Natural killer cell treated with Interleukin-12 subunit alpha and Interleukin-12 subunit beta and Interleukin-15 and Interleukin-18, amount 100 ng/mL, for 72 hours (primary cell): ENCODE data around the gene KCTD1. TPM values are rescaled to one million over a fixed set of nuclear protein-coding genes. Genes with fewer than 3 reads are reported as not detected.
A peak's percentile ranks its signal among the peaks of the same experiment; 100 is the strongest.

Source experiments
- ATAC-seq, 2 donors: fragments of 150-1000 bp; cut with Tn5 transposase in 1 of 2; sonication (Bioruptor Pico), chemical (Tn5 transposase) in 1 of 2; 2 replicates each; pipeline ENCODE4 v1.10.0; 2021
- DNase-seq: peaks from one replicate; pipeline ENCODE4 v3.0.0; 2022; ENCODE audit warnings: low spot score
- H3K27ac Mint-ChIP-seq, 2 donors: 1 replicate in 1 of 2; 2 replicates in 1 of 2; pipeline ENCODE4 v1.8.0; 2022; ENCODE audit warnings: mixed read lengths in 2 of 2, mild to moderate bottlenecking in 1 of 2, moderate library complexity in 1 of 2
- H3K27me3 Mint-ChIP-seq, 2 donors: 1 replicate in 1 of 2; 2 replicates in 1 of 2; pipeline ENCODE4 v1.8.0; 2022; ENCODE audit warnings: mixed read lengths in 2 of 2
- H3K36me3 Mint-ChIP-seq: one replicate; pipeline ENCODE4 v1.8.0; 2022; ENCODE audit warnings: mixed read lengths
- H3K4me1 Mint-ChIP-seq, 2 donors: 1 replicate in 1 of 2; 2 replicates in 1 of 2; pipeline ENCODE4 v1.8.0; 2022; ENCODE audit warnings: low read depth in 2 of 2, mixed read lengths in 2 of 2, mild to moderate bottlenecking in 1 of 2
- H3K4me3 Mint-ChIP-seq: one replicate; pipeline ENCODE4 v1.8.0; 2022; ENCODE audit warnings: mixed read lengths
- H3K9me3 Mint-ChIP-seq: 2 replicates; pipeline ENCODE4 v1.8.0; 2022; ENCODE audit warnings: mixed read lengths
- total RNA-seq, 2 donors: library from RNA; stranded (reverse); gene quantifications; one replicate each; pipeline ENCODE4 v1.2.3, GENCODE V29; 2022

Gene KCTD1
- total RNA-seq, 2 donors from 2014 or later = 4.0 to 4.5 TPM

- H3K4me1 Mint-ChIP-seq = peaks cover 11 to 19% of the 10 kb centered on the region in 2 donors
- H3K27me3 Mint-ChIP-seq = no peaks in the 10 kb centered on the region
- no peak overlapping the region for H3K4me3 Mint-ChIP-seq
- DNase-seq = no peak
- H3K36me3 Mint-ChIP-seq = no peaks in the 10 kb centered on the region
- ATAC-seq = no peak
- H3K27ac Mint-ChIP-seq = no peak overlapping the region
- no peaks in the 10 kb centered on the region for H3K9me3 Mint-ChIP-seq
Observed at GRCh38 chr18:26491194-26491816, 57.0 kb downstream of the KCTD1 start.

DNA sequence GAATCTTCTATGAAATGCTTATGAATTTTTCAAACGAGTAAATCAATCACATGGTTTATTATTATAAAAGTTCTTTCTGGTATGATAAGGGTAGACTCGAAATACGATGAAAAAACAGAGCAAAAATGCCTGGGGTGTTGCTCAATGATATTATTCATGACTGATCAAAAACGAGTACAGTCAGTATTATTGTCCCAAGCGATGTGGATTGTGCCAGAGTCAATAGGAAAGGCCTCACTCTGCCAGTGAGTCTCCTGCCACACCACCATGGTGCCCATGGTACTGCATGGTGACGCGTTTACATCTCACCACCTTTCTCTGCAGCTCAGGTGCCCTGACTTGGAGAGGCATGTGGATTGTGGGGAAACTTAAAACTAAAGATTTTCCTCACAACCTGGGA, 58.5 kb downstream of the KCTD1 start:
- no peaks in the 10 kb centered on the region for H3K36me3 Mint-ChIP-seq
- H3K9me3 Mint-ChIP-seq = no peaks in the 10 kb centered on the region
- H3K27me3 Mint-ChIP-seq = no peaks in the 10 kb centered on the region
- no peak for ATAC-seq
- H3K4me1 Mint-ChIP-seq = peaks cover 11 to 19% of the 10 kb centered on the region in 2 donors
- no peak overlapping the region for H3K4me3 Mint-ChIP-seq
- no peak for DNase-seq
- H3K27ac Mint-ChIP-seq = no peak overlapping the region

DNA sequence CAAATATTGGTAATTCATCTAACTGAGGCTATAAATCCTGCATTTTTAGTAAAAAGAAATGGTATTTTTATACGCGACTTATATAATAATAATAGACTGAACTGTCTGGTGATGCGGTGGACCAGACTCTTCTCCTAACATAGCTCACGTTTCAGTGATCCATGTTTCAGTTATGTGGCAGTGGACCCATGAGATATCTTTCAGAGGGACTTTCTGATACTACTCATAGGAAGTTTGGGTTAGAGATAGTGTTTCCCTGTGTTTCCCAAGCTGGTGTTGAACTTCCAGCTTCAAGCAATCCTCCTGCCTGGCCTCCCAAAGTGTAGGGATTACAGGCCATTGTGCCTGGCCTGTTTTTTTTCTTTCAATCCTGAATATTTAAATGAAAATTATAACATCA, 59.2 kb downstream of the KCTD1 start:
- ATAC-seq (no peak), DNase-seq (no peak)
- no peaks in the 10 kb centered on the region for H3K27me3 Mint-ChIP-seq
- no peaks in the 10 kb centered on the region for H3K9me3 Mint-ChIP-seq
- H3K36me3 Mint-ChIP-seq = no peaks in the 10 kb centered on the region
- H3K27ac Mint-ChIP-seq = no peak overlapping the region
- H3K4me3 Mint-ChIP-seq = no peak overlapping the region
- H3K4me1 Mint-ChIP-seq = peaks cover 11 to 19% of the 10 kb centered on the region in 2 donors

DNA sequence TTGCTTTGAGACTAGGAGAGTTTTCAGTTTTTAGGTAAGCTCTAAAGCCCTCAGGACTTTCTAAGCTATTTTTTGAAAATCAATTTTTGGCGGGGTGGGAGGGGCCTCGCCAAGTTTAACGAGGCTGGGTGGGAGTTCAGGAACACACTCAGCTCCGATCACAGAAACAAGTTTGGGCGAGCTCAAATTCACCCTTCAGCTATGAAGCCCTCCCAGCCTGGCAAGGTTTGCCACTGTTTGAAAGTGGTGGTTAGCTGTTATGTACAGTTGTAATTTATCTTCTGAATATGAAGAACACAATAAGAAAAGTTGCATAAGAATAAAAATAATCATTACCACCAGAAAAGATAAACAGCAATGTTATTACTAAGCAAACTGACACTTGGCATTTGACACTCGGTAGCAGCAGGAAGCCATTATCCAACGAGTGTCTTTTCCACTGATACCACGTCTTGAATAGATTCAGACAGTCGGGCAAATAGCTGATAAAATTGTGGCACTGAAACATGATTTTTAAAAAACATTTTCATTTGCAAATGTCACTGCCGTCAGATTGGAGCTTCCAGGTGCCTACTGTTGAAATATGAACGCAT, 59.8 kb downstream of the KCTD1 start:
- peaks cover 8 to 19% of the 10 kb centered on the region in 2 donors for H3K4me1 Mint-ChIP-seq
- no peak overlapping the region for H3K27ac Mint-ChIP-seq
- no peaks in the 10 kb centered on the region for H3K9me3 Mint-ChIP-seq
- DNase-seq (no peak), ATAC-seq (no peak)
- no peak overlapping the region for H3K4me3 Mint-ChIP-seq
- H3K27me3 Mint-ChIP-seq = no peaks in the 10 kb centered on the region
- no peaks in the 10 kb centered on the region for H3K36me3 Mint-ChIP-seq

DNA sequence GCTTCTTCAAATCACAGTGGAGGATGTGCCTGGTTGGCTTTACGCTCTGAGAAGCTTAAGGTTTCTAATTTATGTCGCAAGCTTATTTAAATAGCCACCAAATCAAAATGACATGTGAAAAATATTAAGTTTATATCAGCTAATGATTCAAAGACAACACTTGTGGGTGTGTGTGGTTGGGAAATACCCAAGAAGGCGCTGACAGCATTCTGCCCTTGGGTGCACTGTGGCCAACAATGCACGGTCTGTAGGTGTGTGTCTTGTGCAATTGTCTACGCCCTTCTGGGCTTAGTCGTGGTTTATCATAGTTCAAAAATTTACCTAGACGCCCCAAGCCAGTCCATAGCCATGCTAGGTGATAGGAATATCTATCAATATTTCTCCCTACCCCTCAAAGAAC, 60.9 kb downstream of the KCTD1 start:
- ATAC-seq (peak; percentile 91 to 92), DNase-seq (no peak)
- Mint-ChIP-seq H3K9me3 (no peaks in the 10 kb centered on the region), H3K4me1 (peaks cover 3 to 13% of the 10 kb centered on the region in 2 donors), H3K4me3 (no peak overlapping the region), H3K36me3 (no peaks in the 10 kb centered on the region), H3K27me3 (no peaks in the 10 kb centered on the region), H3K27ac (peak overlapping the region in 1 of 2 donors; percentile 25)

- H3K27me3 Mint-ChIP-seq = no peaks in the 10 kb centered on the region
- H3K4me3 Mint-ChIP-seq = no peak overlapping the region
- H3K4me1 Mint-ChIP-seq = peaks cover 3 to 13% of the 10 kb centered on the region in 2 donors
- DNase-seq (no peak), ATAC-seq (no peak)
- no peaks in the 10 kb centered on the region for H3K36me3 Mint-ChIP-seq
- H3K9me3 Mint-ChIP-seq = no peaks in the 10 kb centered on the region
- no peak overlapping the region for H3K27ac Mint-ChIP-seq
Observed at GRCh38 chr18:26483633-26484032, 64.7 kb downstream of the KCTD1 start.

GRCh38 chr18:26482569-26482968, 65.8 kb downstream of the KCTD1 start:
- peaks cover 3 to 6% of the 10 kb centered on the region in 2 donors for H3K4me1 Mint-ChIP-seq
- ATAC-seq (no peak), DNase-seq (no peak)
- no peaks in the 10 kb centered on the region for H3K9me3 Mint-ChIP-seq
- H3K36me3 Mint-ChIP-seq = no peaks in the 10 kb centered on the region
- no peak overlapping the region for H3K27ac Mint-ChIP-seq
- H3K27me3 Mint-ChIP-seq = no peaks in the 10 kb centered on the region
- H3K4me3 Mint-ChIP-seq = no peak overlapping the region

DNA sequence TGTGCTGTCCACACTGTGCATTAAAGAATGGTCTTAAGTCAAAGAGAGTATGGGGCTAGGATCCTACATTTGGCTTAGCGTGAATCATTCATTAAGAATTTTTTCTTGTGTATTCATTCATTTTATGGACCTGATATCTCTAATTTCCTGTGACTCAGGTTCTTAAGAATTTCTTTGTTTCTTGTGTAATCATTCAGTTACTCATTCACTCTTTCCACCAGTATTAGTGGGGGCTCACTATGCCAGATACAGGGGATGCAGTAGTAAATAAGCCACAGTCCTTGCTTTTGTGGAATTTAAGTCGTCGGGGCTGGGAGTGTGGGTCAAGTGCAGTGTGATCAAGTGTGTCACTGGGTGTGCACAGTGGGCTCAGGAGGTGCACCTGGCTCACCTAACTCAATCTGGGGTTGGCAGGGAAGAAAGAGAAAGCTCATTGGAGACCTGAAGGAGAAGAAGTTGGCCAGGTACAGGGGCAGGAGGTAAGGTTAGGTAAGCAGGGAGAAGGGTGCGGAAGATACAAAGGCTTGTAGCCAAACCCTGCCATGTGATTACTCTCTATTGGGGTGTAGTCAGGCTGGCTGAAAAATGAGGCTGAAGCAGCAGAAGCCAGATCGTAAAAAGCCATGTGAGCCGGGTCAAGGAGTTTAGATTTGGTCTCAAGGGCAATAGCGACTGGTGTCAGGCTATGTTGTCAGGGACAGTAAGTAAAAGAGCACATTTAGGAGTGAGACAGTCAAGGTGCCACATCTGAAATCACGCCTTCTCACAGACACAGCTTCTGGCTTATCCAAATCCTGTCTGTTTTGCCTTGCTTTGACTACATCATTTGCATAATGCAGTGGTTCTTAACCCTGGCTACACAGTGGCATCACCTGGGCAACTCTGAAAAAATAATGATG, 67.2 kb downstream of the KCTD1 start:
- Mint-ChIP-seq H3K36me3 (no peaks in the 10 kb centered on the region), H3K4me3 (no peak overlapping the region), H3K27me3 (no peaks in the 10 kb centered on the region), H3K9me3 (no peaks in the 10 kb centered on the region), H3K4me1 (no peaks in the 10 kb centered on the region), H3K27ac (no peak overlapping the region)
- DNase-seq (no peak), ATAC-seq (peak; percentile 32 to 36)

GRCh38 chr18:26479681-26480079, 68.7 kb downstream of the KCTD1 start:
- ATAC-seq (no peak), DNase-seq (no peak)
- Mint-ChIP-seq H3K4me3 (no peak overlapping the region), H3K9me3 (no peaks in the 10 kb centered on the region), H3K4me1 (no peaks in the 10 kb centered on the region), H3K36me3 (no peaks in the 10 kb centered on the region), H3K27me3 (no peaks in the 10 kb centered on the region), H3K27ac (no peak overlapping the region)

DNA sequence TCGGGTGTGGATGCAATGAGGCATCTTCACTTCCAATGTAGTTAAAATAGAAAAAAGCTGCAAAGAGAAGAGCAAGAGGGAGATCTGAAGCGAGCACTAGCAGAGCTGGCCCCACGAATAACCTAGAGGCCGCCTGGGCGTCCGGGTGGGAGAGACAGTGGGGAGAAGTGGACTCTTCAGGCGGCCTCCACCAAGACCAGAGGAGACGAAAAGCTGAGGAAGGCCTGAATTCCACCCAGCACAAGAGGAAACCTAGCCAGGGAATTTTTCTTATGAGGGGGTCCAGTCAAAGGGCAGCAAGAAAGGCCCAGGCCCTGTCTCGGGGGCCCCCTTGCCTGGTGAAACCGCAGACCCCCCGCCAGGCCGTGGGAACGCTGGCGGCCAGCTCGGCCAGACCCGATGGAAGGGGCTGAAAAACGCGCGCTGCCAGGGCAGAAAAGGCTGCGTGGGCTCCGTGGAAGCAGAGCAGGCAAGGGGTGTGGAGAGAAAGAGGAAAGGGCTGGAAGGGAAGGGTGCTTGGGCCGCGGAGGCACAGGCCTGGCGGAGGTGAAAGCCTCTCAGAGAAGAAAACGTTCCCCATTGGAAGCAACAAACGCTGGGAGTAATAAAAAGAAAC, 69.2 kb downstream of the KCTD1 start:
- Mint-ChIP-seq H3K27ac (no peak overlapping the region), H3K27me3 (no peaks in the 10 kb centered on the region), H3K4me1 (no peaks in the 10 kb centered on the region), H3K9me3 (no peaks in the 10 kb centered on the region), H3K36me3 (no peaks in the 10 kb centered on the region), H3K4me3 (no peak overlapping the region)
- ATAC-seq = no peak
- DNase-seq = no peak

- no peak for ATAC-seq
- Mint-ChIP-seq H3K4me3 (no peak overlapping the region), H3K27ac (no peak overlapping the region), H3K9me3 (no peaks in the 10 kb centered on the region), H3K36me3 (no peaks in the 10 kb centered on the region), H3K4me1 (no peaks in the 10 kb centered on the region), H3K27me3 (no peaks in the 10 kb centered on the region)
- no peak for DNase-seq
Observed at GRCh38 chr18:26477828-26478466, 70.4 kb downstream of the KCTD1 start.

DNA sequence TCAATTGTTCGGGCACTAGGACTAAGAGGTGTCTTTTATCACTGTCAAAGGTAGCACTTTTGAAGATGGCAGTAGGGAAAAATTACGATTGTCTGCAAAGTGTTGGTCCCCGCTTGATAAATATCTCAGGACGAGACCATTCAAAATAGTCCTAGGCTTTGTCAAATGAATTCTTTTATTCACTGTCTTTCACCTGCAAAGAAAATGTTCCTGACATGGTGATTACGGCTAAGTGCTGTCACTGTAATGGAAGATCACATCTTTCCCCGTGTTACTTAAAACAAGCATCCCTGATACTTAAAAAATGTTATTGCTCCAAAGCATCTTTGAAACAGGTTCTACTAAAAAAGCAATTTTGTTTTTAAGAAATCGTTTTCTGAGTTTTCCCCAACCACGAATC, 71.7 kb downstream of the KCTD1 start:
- no peak overlapping the region for H3K27ac Mint-ChIP-seq
- ATAC-seq (no peak), DNase-seq (no peak)
- H3K4me3 Mint-ChIP-seq = no peak overlapping the region
- H3K36me3 Mint-ChIP-seq = no peaks in the 10 kb centered on the region
- no peaks in the 10 kb centered on the region for H3K9me3 Mint-ChIP-seq
- no peaks in the 10 kb centered on the region for H3K4me1 Mint-ChIP-seq
- no peaks in the 10 kb centered on the region for H3K27me3 Mint-ChIP-seq

GRCh38 chr18:26474542-26474941, 73.8 kb downstream of the KCTD1 start:
- no peaks in the 10 kb centered on the region for H3K4me1 Mint-ChIP-seq
- no peaks in the 10 kb centered on the region for H3K9me3 Mint-ChIP-seq
- DNase-seq = no peak
- no peak for ATAC-seq
- no peaks in the 10 kb centered on the region for H3K36me3 Mint-ChIP-seq
- H3K27me3 Mint-ChIP-seq = no peaks in the 10 kb centered on the region
- H3K4me3 Mint-ChIP-seq = no peak overlapping the region
- H3K27ac Mint-ChIP-seq = no peak overlapping the region
